ENCODE results near the gene PGGT1B.

- no peak for TF ChIP-seq CTCF (IDR thresholded peaks at IDR 0.05)
- no peak for TF ChIP-seq POLR2A (IDR thresholded peaks at IDR 0.05)
These were observed 68.0 kb downstream of the PGGT1B start for GRCh38 chr5:115194676-115195075.
